Measurements from ENCODE around the gene DCAF6.

Gene DCAF6

GRCh38 chr1:167955915-167956314 is 19.4 kb downstream of the DCAF6 start:
- Histone ChIP-seq H3K27me3 (ENCODE audit: control insufficient read depth in 3 of 3, insufficient read depth in 3 of 3, low read depth in 1 of 3, low read length in 3 of 3) (no peaks in the 10 kb centered on the region), H2AFZ (ENCODE audit: low read length) (no peak overlapping the region), H3K4ac (ENCODE audit: low read length) (no peak overlapping the region), H3K4me3 (ENCODE audit: low read length in 2 of 2) (no peak overlapping the region), H2BK12ac (ENCODE audit: low read length) (no peak overlapping the region), H3K23ac (ENCODE audit: low read depth, low read length, poor library complexity) (no peak overlapping the region), H3K4me2 (ENCODE audit: insufficient read depth, low read length, poor library complexity, severe bottlenecking) (no peak overlapping the region), H3K9ac (ENCODE audit: low read depth, low read length, poor library complexity) (no peak overlapping the region), H2BK120ac (ENCODE audit: low read depth, low read length) (no peak overlapping the region), H3K4me1 (ENCODE audit: control insufficient read depth in 2 of 2, insufficient read depth in 1 of 2, low read depth in 1 of 2, low read length in 2 of 2) (no peaks in the 10 kb centered on the region), H3K27ac (replicated peaks; ENCODE audit: low read length) (no peak overlapping the region), H3K79me1 (ENCODE audit: low read depth, low read length) (no peaks in the 10 kb centered on the region), H4K8ac (ENCODE audit: low read depth, low read length) (no peak overlapping the region), H3K18ac (ENCODE audit: low read length) (no peak overlapping the region), H2AK5ac (ENCODE audit: low read depth, low read length) (no peak overlapping the region), H2BK15ac (ENCODE audit: low read length) (no peak overlapping the region), H3K36me3 (replicated peaks in 1 of 2; ENCODE audit: control insufficient read depth in 2 of 2, insufficient read depth in 2 of 2, low read length in 2 of 2) (peaks cover 0 to 19% of the 10 kb centered on the region in 2 donors), H2BK5ac (ENCODE audit: low read length) (no peak overlapping the region), H3K9me3 (replicated peaks in 1 of 2; ENCODE audit: control insufficient read depth in 2 of 2, insufficient read depth in 1 of 2, low read depth in 1 of 2, low read length in 2 of 2) (peaks cover 0 to 6% of the 10 kb centered on the region in 2 donors), H3K14ac (ENCODE audit: low read length) (no peak overlapping the region), H4K91ac (ENCODE audit: low read depth, low read length, poor library complexity) (no peak overlapping the region)
- no CpG with 5 or more reads among the region's 2 CpGs for WGBS, 2 donors (ENCODE audit: extremely low coverage in 2 of 2, insufficient read length in 2 of 2, insufficient replicate concordance in 1 of 2)
- no peak for DNase-seq (ENCODE audit: low spot score)

- Histone ChIP-seq H3K4me3 (ENCODE audit: low read length in 2 of 2) (no peak overlapping the region), H2BK12ac (ENCODE audit: low read length) (no peak overlapping the region), H4K8ac (ENCODE audit: low read depth, low read length) (no peak overlapping the region), H3K27me3 (ENCODE audit: control insufficient read depth in 3 of 3, insufficient read depth in 3 of 3, low read depth in 1 of 3, low read length in 3 of 3) (no peaks in the 10 kb centered on the region), H4K91ac (ENCODE audit: low read depth, low read length, poor library complexity) (no peak overlapping the region), H3K4me1 (ENCODE audit: control insufficient read depth in 2 of 2, insufficient read depth in 1 of 2, low read depth in 1 of 2, low read length in 2 of 2) (no peaks in the 10 kb centered on the region), H3K4me2 (ENCODE audit: insufficient read depth, low read length, poor library complexity, severe bottlenecking) (no peak overlapping the region), H3K4ac (ENCODE audit: low read length) (no peak overlapping the region), H3K18ac (ENCODE audit: low read length) (no peak overlapping the region), H3K36me3 (replicated peaks in 1 of 2; ENCODE audit: control insufficient read depth in 2 of 2, insufficient read depth in 2 of 2, low read length in 2 of 2) (peaks cover 0 to 16% of the 10 kb centered on the region in 2 donors), H3K79me1 (ENCODE audit: low read depth, low read length) (no peaks in the 10 kb centered on the region), H3K9me3 (replicated peaks in 1 of 2; ENCODE audit: control insufficient read depth in 2 of 2, insufficient read depth in 1 of 2, low read depth in 1 of 2, low read length in 2 of 2) (peaks cover 0 to 6% of the 10 kb centered on the region in 2 donors), H3K27ac (replicated peaks; ENCODE audit: low read length) (no peak overlapping the region), H3K23ac (ENCODE audit: low read depth, low read length, poor library complexity) (no peak overlapping the region), H3K9ac (ENCODE audit: low read depth, low read length, poor library complexity) (no peak overlapping the region), H2BK5ac (ENCODE audit: low read length) (no peak overlapping the region), H2AFZ (ENCODE audit: low read length) (no peak overlapping the region), H3K14ac (ENCODE audit: low read length) (no peak overlapping the region), H2AK5ac (ENCODE audit: low read depth, low read length) (no peak overlapping the region), H2BK120ac (ENCODE audit: low read depth, low read length) (no peak overlapping the region), H2BK15ac (ENCODE audit: low read length) (no peak overlapping the region)
- DNase-seq (ENCODE audit: low spot score) = no peak
Measured at GRCh38 chr1:167957710-167958109, 21.2 kb downstream of the DCAF6 start.

GRCh38 chr1:167964646-167965045 is 28.2 kb downstream of the DCAF6 start:
- H3K4me2 ChIP-seq (ENCODE audit: insufficient read depth, low read length, poor library complexity, severe bottlenecking) = no peak overlapping the region
- H2AFZ ChIP-seq (ENCODE audit: low read length) = no peak overlapping the region
- H4K8ac ChIP-seq (ENCODE audit: low read depth, low read length) = no peak overlapping the region
- no peak overlapping the region for H3K27ac ChIP-seq (replicated peaks; ENCODE audit: low read length)
- no peak overlapping the region for H3K9ac ChIP-seq (ENCODE audit: low read depth, low read length, poor library complexity)
- H4K91ac ChIP-seq (ENCODE audit: low read depth, low read length, poor library complexity) = no peak overlapping the region
- no peak overlapping the region for H2BK12ac ChIP-seq (ENCODE audit: low read length)
- no peak overlapping the region for H2BK15ac ChIP-seq (ENCODE audit: low read length)
- peaks cover 0 to 2% of the 10 kb centered on the region in 2 donors for H3K9me3 ChIP-seq (replicated peaks in 1 of 2; ENCODE audit: control insufficient read depth in 2 of 2, insufficient read depth in 1 of 2, low read depth in 1 of 2, low read length in 2 of 2)
- no peaks in the 10 kb centered on the region for H3K79me1 ChIP-seq (ENCODE audit: low read depth, low read length)
- H3K27me3 ChIP-seq (ENCODE audit: control insufficient read depth in 3 of 3, insufficient read depth in 3 of 3, low read depth in 1 of 3, low read length in 3 of 3) = no peaks in the 10 kb centered on the region
- DNase-seq (ENCODE audit: low spot score) = no peak
- H3K4ac ChIP-seq (ENCODE audit: low read length) = no peak overlapping the region
- no peak overlapping the region for H2BK120ac ChIP-seq (ENCODE audit: low read depth, low read length)
- no peak overlapping the region for H3K4me3 ChIP-seq (ENCODE audit: low read length in 2 of 2)
- no peak overlapping the region for H3K23ac ChIP-seq (ENCODE audit: low read depth, low read length, poor library complexity)
- WGBS, 2 donors (ENCODE audit: extremely low coverage in 2 of 2, insufficient read length in 2 of 2, insufficient replicate concordance in 1 of 2) = no CpG with 5 or more reads among the region's 4 CpGs
- no peak overlapping the region for H3K18ac ChIP-seq (ENCODE audit: low read length)
- no peak overlapping the region for H2BK5ac ChIP-seq (ENCODE audit: low read length)
- H3K36me3 ChIP-seq (replicated peaks in 1 of 2; ENCODE audit: control insufficient read depth in 2 of 2, insufficient read depth in 2 of 2, low read length in 2 of 2) = peaks cover 0 to 10% of the 10 kb centered on the region in 2 donors
- H3K14ac ChIP-seq (ENCODE audit: low read length) = no peak overlapping the region
- H3K4me1 ChIP-seq (ENCODE audit: control insufficient read depth in 2 of 2, insufficient read depth in 1 of 2, low read depth in 1 of 2, low read length in 2 of 2) = no peaks in the 10 kb centered on the region
- no peak overlapping the region for H2AK5ac ChIP-seq (ENCODE audit: low read depth, low read length)

- no peak overlapping the region for H3K4me3 ChIP-seq (ENCODE audit: low read length in 2 of 2)
- no peaks in the 10 kb centered on the region for H3K27me3 ChIP-seq (ENCODE audit: control insufficient read depth in 3 of 3, insufficient read depth in 3 of 3, low read depth in 1 of 3, low read length in 3 of 3)
- H3K36me3 ChIP-seq (replicated peaks in 1 of 2; ENCODE audit: control insufficient read depth in 2 of 2, insufficient read depth in 2 of 2, low read length in 2 of 2) = peaks cover 0 to 10% of the 10 kb centered on the region in 2 donors
- no peak overlapping the region for H2BK12ac ChIP-seq (ENCODE audit: low read length)
- no peak overlapping the region for H2BK120ac ChIP-seq (ENCODE audit: low read depth, low read length)
- no peak overlapping the region for H3K23ac ChIP-seq (ENCODE audit: low read depth, low read length, poor library complexity)
- H3K9me3 ChIP-seq (replicated peaks in 1 of 2; ENCODE audit: control insufficient read depth in 2 of 2, insufficient read depth in 1 of 2, low read depth in 1 of 2, low read length in 2 of 2) = peaks cover 0 to 2% of the 10 kb centered on the region in 2 donors
- DNase-seq (ENCODE audit: low spot score) = no peak
- H3K79me1 ChIP-seq (ENCODE audit: low read depth, low read length) = no peaks in the 10 kb centered on the region
- H3K27ac ChIP-seq (replicated peaks; ENCODE audit: low read length) = no peak overlapping the region
- no CpG with 5 or more reads among the region's 4 CpGs for WGBS, 2 donors (ENCODE audit: extremely low coverage in 2 of 2, insufficient read length in 2 of 2, insufficient replicate concordance in 1 of 2)
- H3K9ac ChIP-seq (ENCODE audit: low read depth, low read length, poor library complexity) = no peak overlapping the region
- no peak overlapping the region for H2BK5ac ChIP-seq (ENCODE audit: low read length)
- H3K14ac ChIP-seq (ENCODE audit: low read length) = no peak overlapping the region
- no peak overlapping the region for H4K91ac ChIP-seq (ENCODE audit: low read depth, low read length, poor library complexity)
- no peaks in the 10 kb centered on the region for H3K4me1 ChIP-seq (ENCODE audit: control insufficient read depth in 2 of 2, insufficient read depth in 1 of 2, low read depth in 1 of 2, low read length in 2 of 2)
- H3K4ac ChIP-seq (ENCODE audit: low read length) = no peak overlapping the region
- H4K8ac ChIP-seq (ENCODE audit: low read depth, low read length) = no peak overlapping the region
- no peak overlapping the region for H3K4me2 ChIP-seq (ENCODE audit: insufficient read depth, low read length, poor library complexity, severe bottlenecking)
- no peak overlapping the region for H2AK5ac ChIP-seq (ENCODE audit: low read depth, low read length)
- no peak overlapping the region for H2AFZ ChIP-seq (ENCODE audit: low read length)
- no peak overlapping the region for H3K18ac ChIP-seq (ENCODE audit: low read length)
- no peak overlapping the region for H2BK15ac ChIP-seq (ENCODE audit: low read length)
Measured at GRCh38 chr1:167966050-167966449, 29.6 kb downstream of the DCAF6 start.

Measured in neuronal stem cell (in vitro differentiated cells).